HG03280 (cell line): Measurements from ENCODE around the gene TRDN.
"Not testable (repeated sequence)": the region's sequence is repeated elsewhere in the genome, so short reads cannot be mapped to it uniquely, and the experiment has no call there.

Experiments used
- ATAC-seq: cut with Tn5 transposase; IDR thresholded peaks from one replicate; pipeline ENCODE4 v1.9.1; 2021; ENCODE audit warnings: mild to moderate bottlenecking, moderate library complexity; ENCODE audit not compliant: unreplicated experiment

TRDN gene

DNA sequence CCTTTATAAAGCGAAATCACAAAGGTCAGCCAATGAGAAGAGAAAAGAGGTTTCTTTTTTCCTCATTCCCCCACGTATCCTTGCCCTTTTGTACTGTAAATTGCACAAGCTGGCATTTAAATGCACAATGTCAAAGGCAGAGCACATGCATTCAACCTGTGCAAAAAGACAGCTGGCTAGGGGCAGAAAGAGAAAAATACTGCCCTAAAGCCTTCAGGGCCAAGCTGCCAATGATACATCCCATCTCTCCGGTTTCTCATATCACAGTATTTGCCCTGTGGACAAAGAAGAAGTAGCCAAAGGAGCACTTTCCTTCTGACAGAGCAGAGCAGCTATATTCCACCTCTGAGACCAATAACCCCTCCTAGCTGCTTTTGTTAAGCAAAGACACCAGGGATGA, 219.2 kb downstream of the TRDN start:
- ATAC-seq, result no peak

DNA sequence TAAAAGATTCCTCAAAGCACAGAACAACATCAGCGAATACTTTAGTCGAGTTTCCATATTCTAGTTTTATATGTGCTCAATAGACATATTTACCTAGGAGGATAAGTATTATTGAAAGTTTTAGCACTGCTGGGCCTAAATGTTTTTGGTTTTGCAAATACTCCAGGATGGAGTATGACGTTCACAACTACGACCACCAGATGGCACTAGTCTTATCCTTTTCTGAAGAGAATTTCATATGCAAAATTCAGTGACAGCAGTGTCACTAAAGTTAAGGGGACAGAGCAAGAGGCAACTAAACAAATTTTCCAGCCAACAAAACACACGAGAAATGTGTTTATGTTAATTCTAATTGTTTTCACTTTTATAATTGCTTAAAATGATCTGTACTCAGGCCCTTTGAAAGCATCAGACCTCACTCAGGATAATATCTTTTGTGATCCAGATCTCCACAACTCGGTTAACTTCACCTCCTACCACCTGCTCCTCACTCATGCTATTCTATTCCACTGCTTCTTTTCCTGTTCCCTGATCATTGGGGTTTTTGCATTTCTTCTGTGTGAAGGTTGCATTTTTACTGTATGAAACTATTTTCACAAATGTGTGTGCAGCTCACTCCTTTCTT, 220.8 kb downstream of the TRDN start:
- peak; percentile 96 for ATAC-seq

DNA sequence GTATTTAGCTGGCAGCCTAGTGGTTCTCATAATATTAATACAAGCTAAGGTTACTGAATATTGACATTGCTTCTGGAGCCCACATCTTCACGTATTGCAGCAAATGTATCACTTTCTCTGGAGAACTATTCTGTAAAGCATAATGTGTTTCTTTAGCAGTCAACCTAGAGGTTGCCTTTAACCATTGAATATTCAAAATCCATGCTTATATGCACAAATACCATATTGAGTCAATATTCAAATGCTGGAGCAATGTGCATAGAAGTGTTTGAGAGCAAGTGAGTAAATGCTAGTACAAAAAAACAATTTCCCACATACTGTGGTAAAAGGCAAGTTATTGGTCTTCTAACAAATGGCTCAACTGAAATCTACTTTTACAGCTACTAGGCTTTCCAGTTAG, 231.8 kb downstream of the TRDN start:
- ATAC-seq, result no peak

DNA sequence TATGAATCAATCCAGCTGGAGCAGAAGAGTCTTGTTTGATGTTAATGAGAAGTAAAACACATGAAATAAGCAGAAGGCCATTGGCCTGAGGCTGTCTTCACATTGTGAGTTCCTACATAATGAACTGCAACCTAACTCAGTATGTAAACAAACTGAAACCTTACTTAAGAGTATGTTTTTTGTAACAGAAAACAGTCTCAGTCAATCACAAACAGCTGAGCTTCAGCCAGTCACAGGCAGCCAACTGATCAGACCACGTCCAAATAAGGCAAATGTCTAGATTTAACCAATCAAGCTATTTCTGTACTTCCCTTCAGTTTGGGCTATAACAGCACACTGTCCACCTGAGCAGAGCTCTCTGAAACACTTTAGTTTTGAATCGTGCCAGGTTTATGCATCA, 234.7 kb downstream of the TRDN start:
- peak; percentile 91 for ATAC-seq

DNA sequence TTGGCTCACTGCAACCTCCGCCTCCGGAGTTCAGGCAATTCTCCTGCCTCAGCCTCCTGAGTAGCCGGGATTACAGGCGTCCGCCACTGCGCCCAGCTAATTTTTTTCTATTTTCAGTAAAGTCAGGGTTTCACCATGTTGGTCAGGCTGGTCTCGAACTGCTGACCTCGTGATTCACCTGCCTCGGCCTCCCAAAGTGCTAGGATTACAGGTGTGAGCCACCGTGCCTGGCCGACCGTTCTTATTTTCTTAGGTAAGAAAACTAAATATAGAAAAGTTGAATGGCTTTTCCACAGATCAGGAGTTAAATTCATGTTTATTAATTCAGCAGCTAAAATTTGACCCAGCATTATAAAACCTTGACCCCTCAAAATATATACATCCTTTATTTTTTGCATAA, 238.7 kb downstream of the TRDN start:
- ATAC-seq, result no peak

DNA sequence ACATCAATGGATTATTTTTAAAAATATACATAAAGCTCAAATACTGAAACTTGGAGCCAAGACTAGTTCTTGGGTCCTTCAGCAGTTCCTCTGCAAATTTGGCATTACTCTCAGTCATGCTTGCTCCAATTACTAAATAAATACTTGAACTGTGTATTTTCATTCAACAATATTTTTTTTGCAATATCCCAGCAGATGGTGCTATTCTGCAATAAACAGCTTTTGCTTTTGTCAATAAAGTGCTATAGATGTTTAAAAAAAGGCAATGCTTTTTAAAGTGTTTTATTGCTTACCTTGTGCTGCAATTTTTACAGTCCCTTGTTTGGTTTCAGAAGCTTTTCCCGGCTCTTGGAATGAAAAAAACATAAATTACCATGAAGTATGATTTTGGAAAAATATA, 243.4 kb downstream of the TRDN start:
- ATAC-seq, result no peak

DNA sequence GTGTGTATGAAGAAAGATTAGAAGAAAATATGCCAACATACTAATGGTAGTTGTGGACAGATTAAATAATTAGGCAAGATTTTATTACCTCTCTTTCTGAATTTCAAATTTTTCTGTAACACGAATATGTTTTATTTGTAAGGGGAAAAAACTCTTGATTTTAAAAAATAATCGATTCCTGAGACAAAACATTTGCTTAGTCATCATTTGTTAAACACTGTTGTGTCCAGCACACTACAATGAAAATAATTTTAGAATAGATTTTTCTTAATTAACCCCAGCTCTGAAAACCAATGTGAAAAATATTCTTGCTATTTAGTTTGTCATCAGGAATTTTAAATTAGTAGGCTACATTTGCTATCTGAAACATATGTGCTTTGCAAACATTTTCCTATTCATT, 253.0 kb downstream of the TRDN start:
- ATAC-seq, result no peak

DNA sequence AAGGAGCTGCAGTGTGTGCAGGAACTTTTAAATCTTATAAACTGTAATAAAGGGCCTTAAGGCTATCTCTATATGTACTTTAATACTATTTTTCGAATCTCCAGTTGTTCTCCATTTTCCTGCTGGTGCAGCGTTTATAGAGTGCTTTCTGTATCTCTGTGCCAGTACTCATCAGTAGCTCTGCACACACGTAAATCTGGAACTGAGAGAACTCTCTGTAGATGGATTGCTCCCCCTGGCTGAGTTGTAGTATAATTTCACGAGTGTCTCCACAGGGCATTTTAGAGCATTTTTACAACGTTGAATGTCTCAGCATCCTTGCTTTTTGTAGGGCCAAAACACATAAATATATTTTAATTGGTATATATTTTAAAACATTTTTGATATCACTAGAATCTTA, 256.5 kb downstream of the TRDN start:
- ATAC-seq, result no peak

DNA sequence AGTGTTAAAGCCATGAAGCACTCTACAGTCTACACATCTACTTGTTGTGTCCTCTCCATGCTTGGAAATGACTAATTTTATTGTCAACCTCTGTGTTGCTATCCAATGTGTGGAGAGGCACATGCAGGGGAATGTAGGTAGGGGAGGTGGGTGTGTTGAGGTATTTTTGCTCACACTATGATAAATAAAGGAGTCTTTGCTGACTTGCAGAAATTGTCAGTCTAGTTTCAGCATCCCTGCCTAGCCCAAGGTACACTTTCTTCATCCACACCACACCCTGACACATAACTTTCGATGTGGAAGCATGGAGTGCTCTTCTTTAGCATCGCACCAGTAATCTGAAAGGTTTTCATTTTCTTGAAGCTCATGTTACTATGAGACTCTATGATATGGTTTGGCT, 264.0 kb downstream of the TRDN start:
- ATAC-seq, result no peak

DNA sequence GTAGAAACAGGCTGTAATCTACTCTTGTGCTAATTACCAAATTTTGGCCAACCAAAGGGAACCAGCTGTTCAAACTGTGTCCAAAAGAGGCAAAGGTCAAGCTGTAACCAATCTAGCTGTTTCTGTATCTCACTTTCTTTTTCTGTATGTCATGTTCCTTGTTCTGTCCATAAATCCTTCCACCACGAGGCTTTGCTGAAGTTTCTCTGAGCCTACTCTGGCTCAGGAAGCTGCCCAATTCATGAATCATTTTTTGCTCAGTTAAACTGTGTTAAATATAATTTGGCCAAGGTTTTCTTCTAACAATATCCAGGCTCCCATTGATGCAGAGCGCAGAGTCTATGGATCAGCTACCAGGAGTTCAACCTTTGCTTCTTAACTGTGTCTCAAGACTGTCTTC, 272.8 kb downstream of the TRDN start:
- ATAC-seq, result no peak

DNA sequence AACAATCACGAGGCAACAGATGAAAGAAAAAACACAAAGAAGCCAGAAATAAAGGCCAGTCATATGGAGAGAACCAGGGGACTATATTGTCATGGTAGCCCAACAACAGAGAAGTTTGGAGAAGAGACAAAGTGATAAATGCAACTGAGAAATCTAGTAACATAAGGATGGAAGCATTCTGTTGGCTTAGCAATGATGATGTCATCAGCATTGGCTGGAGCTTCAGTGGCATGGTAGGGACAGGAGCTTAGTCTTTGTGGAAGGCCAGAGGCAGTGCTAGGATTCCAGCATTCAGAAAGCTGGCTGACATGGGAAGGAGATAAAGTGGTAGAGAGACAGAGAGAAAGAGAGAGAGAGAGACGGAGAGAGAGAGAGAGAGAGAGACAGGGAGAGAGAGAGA, 276.4 kb downstream of the TRDN start:
- no peak for ATAC-seq

DNA sequence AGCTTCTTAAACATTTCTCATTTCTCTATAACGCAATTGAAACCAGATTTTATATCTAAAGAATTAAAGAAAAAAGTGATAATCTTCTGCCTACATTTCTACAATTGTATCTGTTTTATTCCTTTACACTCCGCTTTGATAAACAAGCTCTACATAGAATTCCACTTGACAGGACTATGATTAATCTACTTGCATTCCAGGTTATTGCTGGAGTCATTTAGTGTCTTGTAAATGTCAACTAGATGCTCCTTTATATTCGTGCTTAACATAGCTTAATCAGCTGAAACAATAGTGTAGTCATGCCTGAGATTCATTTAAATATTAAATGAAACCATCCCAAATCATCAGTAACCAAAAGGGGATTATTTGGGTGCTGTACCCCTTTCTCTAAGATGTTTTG, 284.0 kb downstream of the TRDN start:
- ATAC-seq, result no peak

DNA sequence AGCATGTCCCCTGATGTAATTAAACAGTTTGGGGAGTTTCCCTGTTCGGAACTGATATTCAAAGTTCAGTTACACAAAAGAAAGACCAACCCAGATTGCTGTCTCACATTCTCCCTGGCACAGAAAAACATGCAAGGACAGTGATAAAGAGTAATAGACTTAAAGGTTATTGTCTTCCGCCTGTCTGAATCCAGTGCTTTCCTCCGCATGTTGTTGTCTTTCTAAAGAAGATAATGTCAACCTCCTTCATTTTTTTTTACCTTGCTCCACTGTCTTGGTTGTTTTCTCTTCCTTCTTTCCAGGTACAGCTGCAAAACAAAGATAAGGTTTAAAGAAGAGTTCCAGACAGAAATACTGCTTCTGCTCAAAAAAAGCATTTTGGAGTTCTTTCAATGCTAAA, 284.5 kb downstream of the TRDN start:
- ATAC-seq, result no peak

DNA sequence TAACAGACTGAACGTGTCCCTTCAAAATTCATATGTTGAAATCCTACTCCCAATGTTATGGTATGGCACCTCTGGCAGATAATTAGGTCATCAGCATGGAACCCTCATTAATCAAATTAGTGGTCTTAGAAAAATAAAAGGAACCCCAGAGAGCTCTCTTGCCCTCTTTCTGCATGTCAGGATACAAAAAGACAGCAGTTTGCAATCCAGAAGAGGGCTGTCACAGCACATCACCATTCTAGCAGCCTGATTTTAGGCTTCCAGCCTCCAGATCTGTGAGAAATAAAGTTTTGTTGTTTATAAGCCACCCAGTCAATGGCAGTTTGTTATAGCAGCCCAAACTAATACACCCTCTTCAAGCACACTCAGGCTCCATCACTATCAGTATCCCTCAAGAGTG, 292.9 kb downstream of the TRDN start:
- no peak for ATAC-seq

DNA sequence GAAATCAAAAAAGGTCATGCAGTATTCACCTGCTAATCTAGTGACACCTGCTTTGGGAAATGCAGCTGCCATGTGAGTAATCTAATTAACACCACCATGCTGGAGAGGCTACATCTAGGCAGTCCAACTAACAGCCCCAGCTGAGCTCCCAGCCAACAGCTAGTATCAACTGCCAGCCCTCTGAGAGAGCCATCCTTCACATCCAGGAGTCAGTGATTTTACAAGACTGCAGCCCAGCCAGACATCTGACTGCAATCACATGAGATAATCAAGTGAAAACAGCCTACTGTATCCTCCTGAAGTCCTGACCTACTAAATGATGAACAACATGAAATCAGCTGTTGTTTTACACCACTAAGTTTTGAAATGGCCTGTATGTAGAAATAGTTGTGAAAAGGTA, 298.4 kb downstream of the TRDN start:
- no peak for ATAC-seq

DNA sequence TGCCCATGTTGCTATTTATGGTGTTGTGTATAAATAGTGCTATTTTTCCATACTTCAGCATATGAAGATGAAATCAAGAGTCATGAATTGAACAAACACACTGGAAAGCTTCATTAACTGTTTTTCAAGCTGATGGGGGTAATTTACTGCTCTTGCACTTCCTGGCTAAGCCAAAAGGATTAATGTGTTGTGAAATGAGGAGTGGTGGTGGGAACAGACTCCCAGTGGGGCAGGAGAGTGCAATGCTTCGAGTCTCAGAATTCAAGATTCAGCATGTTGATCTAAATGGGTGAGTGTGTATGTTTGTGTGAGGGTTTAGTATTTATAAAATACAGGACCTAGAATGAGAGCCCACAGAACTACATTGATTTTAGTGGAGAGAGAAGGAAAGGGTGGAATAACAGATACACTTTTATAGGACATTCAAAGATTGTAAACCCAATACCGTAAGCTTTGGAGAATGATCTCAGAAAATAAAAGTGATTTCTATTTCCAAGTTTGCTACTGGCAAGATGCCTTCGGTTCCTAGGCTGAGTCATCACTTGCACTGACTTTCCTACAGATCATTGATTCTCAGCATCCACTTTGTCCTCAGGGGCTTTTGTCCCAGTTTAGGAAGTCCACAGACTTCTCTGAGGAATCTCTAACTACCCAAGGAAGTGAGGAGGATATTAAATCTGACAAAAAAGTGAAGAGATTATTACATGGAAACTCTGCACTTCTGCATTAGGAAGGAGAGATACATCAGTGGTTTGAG, 303.6 kb downstream of the TRDN start:
- no peak for ATAC-seq

DNA sequence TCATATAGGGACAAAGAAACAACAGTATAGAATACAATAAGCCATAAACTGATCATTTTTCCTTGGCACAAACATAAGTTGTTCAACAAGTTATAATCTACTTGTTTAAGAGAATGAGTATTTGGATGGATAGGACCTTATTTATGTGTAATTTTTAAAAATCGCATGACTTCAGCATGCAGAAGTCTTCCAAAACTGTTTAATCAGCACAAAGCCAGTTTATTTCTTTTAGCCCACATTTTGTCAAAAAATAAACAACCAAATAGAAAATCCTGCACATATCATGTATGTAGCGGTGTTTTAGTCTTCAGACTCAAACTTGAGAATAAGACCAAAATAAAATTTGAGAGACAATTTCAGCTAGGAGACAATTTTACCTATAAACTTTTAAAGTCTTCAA, 304.7 kb downstream of the TRDN start:
- ATAC-seq, result no peak

DNA sequence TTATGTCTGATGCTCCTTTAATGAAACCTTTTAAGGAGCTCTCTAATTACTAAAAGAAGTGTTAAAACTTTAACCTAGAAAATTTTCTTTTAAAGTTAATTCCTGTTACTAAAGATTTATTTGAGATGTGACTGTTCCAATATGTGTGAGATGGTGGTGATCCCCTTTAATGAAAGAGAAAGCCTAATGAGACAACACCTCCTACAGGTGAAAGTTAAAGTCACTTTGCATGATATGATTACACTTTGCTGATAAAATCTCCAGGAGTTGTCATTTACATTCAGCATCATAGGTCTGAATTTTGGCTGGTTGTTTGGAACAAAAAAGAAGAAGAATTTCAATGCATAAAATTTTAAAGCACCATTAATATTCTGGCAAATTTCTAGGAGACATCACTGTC, 307.4 kb downstream of the TRDN start:
- no peak for ATAC-seq

DNA sequence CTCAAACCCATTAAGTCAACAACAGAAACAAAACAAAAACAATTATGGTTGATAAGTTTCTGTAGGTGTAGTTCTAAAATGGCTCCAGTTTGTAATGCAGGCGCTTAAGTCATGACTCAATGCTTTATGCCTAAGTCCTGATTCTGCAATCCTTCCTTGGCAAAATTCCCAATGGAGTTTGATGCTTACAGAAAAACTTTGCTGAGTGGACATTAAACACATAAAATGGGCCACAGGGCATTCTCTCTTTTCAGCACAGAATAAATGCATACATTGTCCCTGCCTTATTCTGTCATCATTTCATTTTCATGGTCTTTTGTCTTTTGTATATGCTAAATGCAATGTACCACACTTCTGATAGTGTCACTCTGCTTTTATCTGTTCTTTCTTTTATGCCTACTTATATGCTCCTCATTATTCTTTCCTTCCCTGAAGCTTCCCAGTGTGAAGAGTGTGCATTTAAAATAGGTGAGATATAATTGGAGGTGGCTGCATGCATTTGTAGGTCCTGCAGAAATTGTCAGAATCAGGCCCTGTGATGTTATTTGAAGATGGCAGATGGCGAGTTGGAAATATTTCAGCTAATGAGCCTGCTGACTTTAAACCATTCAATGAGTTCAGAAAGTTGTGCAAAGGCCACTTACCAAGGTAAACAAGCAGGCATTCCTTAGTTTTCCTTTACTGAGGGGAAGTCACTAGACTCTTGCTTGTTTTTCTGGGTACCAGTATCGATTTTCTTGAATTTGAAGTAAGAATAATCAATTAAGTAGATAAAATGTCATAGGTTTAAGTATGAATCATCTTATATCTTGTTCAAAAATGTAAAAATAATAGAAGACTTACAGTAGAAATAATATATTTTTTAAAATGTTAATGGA, 313.1 kb downstream of the TRDN start:
- ATAC-seq, result no peak

DNA sequence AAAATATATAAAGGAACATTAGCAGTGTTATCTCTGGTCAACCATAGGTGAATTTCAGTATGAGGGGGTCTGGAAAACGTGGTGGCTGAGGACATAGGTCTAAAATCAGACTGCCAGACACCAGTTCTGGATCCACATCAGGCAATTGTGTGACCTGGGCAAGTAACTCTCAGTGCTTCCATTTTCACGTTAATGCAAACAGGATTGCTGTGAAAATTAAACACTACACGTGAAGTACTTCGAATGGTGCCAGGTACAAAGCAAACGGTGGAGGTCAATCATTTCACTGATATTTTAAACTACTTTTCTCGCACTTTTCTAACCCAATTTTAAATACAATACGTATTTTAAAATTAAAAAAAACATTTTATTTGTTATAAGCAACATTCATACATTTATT, 315.7 kb downstream of the TRDN start:
- no peak for ATAC-seq

DNA sequence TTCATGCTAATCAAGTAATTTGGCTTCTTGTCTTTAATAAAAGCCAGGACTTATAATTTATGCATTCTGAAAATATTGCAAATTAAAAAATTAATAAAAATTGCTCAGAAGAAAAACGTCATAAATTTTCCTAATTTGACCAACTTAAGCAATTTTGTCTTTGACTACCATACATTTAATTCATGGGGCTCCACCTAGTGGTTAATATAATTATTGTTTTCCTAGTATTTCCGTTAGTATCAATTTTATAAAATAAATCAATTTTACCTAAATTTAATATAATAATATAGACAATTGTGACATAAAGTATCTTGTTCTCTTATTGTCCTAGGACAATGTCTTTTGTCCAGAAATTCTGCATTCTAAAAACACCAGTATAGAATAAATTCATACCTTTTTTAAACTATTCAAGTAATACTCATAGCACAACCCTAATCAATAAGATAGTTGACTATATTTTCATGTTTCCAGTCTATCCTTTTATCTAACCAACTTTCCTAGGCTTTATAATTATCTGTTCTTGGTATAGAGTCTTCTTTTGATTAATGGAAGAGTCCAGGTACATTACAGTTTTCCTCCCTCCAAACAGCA, 319.9 kb downstream of the TRDN start:
- no peak for ATAC-seq

DNA sequence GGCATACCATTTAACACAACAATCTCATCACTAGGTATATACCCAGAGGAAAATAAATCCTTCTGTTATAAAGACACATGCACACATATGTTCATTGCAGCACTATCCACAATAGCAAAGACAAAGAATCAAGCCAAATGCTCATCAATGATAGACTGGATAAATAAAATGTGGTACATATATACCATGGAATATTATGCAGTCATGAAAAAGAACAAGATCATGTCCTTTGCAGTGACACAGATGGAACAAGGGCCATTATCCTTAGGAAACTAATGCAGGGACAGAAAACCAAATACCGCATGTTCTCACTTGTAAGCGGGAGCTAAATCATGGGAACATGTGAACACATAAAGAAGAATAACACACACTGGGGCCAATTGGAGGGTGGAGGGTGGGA, 322.3 kb downstream of the TRDN start:
- not testable (repeated sequence) for ATAC-seq
